ENCODE data around the gene KRTAP10-2. TPM values are rescaled to one million over a fixed set of nuclear protein-coding genes. Genes with fewer than 3 reads are reported as not detected.
"Not testable (repeated sequence)": the region's sequence is repeated elsewhere in the genome, so short reads cannot be mapped to it uniquely, and the experiment has no call there.

KRTAP10-2 gene
- total and polyA plus RNA-seq, 5 donors = 0.11 TPM; not detected in 4

DNA sequence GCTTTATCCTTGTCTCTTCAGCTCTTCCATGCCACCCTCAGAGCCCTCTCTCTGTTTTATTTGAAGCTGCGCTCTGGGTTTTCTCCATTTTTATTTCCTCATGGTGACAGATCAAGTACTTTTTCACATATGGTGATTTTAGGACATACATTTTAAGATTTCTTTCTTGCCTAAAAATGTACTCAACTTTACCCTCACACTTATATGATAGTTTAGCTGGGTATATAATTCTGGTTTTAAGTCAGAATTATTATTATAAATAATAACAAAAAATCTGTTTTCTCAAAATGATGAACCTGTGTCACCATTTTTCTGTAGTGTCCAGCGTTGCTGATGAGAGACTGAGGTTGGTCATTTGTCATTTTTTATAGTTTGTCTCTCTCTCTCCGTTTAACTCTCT is 29.9 kb upstream of the KRTAP10-2 start:
- no peak for DNase-seq
- H3K9me3 ChIP-seq (ENCODE audit: control insufficient read depth, low read length) = no peaks in the 10 kb centered on the region
- intact Hi-C loops (cut with DNase I) = no loop called here
- no peaks in the 10 kb centered on the region for H3K4me1 ChIP-seq (ENCODE audit: control insufficient read depth, insufficient read depth, low read length)
- H3K4me3 ChIP-seq (ENCODE audit: low read length) = no peak overlapping the region
- no peak overlapping the region for H3K27ac ChIP-seq (ENCODE audit: low read length)
- 85% methylated on average over 3 of the region's 3 CpGs for WGBS
- no peak for ATAC-seq
- no peaks in the 10 kb centered on the region for H3K27me3 ChIP-seq (ENCODE audit: control insufficient read depth, insufficient read depth)

DNA sequence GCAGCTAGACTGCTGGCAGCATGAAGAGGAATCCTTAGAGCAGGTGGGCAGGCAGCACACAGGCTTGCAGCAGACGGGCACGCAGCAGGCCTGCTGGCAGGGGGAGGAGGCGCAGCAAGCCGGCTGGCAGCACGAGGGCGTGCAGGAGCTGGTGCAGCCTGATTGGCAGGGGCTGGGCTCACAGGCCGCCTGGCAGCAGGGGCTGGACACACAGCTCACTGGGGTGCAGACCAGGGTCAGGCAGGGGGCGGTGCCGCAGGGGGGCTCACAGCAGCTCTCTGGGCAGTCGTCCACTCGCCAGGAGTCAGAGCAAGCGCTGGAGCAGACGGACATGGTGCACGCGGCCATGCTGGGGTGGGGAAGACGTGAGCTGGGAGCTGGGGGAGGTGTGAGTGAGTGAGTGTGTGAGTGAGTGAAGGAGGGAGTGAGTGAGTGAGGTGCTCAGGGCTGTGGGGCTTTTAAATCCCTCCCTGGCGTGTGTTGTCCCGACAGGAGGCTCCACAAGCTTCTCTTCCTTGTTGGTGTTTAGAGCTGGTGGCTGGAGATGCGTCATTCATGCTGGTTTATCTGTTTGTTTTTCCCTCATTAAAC is 29.0 kb upstream of the KRTAP10-2 start, which contains the start of gene KRTAP10-5:
KRTAP10-5 (minus strand) TSS at position 374 of the 591 bp plus-strand sequence; CDS start at position 348, 26 bp downstream.
- H3K27ac ChIP-seq (ENCODE audit: low read length); ATAC-seq; H3K27me3 ChIP-seq (ENCODE audit: control insufficient read depth, insufficient read depth); H3K4me1 ChIP-seq (ENCODE audit: control insufficient read depth, insufficient read depth, low read length); H3K9me3 ChIP-seq (ENCODE audit: control insufficient read depth, low read length); H3K4me3 ChIP-seq (ENCODE audit: low read length); intact Hi-C loops (cut with DNase I): not testable (repeated sequence)
- WGBS = 39% methylated on average over 19 of the region's 19 CpGs
- peak in 1 of 3 donors; percentile 46 for DNase-seq

DNA sequence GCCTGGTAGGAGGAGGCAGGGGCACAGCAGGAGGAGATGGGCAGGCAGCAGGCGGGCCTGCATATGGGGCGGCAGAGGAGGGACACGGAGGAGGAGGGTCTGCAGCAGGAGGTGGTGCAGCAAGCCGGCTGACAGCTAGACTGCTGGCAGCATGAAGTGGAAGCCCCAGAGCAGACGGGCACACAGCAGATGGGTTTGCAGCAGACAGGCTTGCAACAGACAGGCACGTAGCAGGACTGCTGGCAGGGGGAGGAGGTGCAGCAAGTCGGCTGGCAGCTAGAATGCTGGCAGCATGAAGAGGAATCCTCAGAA is 28.5 kb upstream of the KRTAP10-2 start:
- Histone ChIP-seq H3K27me3 (ENCODE audit: control insufficient read depth, insufficient read depth) (no peaks in the 10 kb centered on the region), H3K4me1 (ENCODE audit: control insufficient read depth, insufficient read depth, low read length) (no peaks in the 10 kb centered on the region), H3K27ac (ENCODE audit: low read length) (no peak overlapping the region), H3K4me3 (ENCODE audit: low read length) (no peak overlapping the region), H3K9me3 (ENCODE audit: control insufficient read depth, low read length) (no peaks in the 10 kb centered on the region)
- WGBS = 66% methylated on average over 7 of the region's 7 CpGs
- intact Hi-C loops (cut with DNase I) = no loop called here
- ATAC-seq = no peak
- DNase-seq = peak in 1 of 3 donors; percentile 30

DNA sequence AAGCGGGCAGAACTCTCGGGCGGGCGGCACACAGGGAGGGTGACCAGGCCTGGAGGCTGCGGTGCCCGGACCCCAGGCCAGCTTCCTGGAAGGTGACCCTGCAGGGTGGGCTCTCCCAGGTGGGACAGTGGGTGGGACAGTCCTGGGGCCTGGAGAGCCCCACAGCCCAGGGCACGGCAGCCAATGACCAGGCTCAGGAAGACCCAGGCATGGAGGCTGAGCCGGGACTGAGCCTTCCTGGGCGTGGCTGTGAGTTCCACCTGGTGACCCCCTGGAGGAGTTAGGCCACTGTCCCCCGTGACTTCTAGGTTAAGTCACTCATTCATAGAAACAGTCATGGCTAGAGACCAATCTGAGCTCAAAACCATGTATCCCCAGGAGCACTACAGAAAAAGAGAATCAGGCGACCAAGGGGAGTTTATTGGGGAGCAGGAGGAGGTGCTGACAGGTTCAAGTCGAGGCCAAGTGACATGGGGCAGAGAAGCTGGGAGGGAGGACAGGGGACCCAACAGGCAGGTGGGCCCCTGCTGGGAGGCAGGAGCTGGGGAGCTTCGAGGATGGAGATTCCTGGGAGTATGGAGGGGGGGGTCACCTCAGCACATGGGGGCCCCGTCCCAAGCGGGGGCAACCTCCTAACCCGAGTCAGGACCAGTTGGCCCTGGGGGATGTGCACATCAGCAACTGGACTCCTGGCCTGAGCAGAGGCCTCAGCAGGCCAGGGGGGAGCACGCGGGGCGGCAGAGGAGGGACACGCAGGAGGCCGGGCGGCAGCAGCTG is 27.9 kb upstream of the KRTAP10-2 start:
- Histone ChIP-seq H3K27me3 (ENCODE audit: control insufficient read depth, insufficient read depth) (no peaks in the 10 kb centered on the region), H3K9me3 (ENCODE audit: control insufficient read depth, low read length) (no peaks in the 10 kb centered on the region)

DNA sequence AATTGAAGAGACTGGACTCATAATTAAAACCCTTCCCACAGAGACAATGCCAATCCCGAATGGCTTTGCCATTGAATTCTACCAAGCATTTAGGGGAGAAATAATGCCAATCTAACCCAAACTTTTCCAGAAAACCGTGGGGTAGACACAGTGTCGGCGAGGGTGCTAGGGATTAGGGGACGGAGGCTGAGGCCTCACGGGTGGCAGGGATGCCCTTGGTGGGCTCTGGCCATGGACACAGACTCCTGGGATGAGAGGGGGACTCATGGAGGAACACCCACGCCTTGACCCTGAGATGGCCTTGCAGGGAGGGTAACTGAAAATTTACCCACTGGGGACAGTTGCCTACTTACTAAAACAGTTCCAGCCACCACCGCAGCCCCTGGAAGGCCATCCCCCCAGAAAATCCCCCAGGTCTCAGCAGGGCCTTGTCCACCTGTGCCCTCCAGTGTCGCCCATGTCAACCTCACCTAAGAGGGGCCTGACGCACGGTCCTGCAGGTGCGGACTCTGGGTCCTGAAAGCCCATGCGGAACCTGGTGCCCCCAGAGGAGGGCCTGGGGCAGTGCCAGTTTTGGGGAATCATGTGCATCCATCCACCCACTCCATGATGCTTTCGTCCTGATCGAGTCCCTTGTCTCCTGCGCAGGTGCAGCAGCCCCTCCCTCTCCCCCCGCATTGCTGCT is 27.2 kb upstream of the KRTAP10-2 start:
- H3K4me1 ChIP-seq (ENCODE audit: control insufficient read depth, insufficient read depth, low read length) = no peaks in the 10 kb centered on the region
- no peaks in the 10 kb centered on the region for H3K9me3 ChIP-seq (ENCODE audit: control insufficient read depth, low read length)
- H3K27ac ChIP-seq (ENCODE audit: low read length) = no peak overlapping the region
- H3K27me3 ChIP-seq (ENCODE audit: control insufficient read depth, insufficient read depth) = no peaks in the 10 kb centered on the region
- no peak overlapping the region for H3K4me3 ChIP-seq (ENCODE audit: low read length)
- intact Hi-C loops (cut with DNase I) = no loop called here
- ATAC-seq = no peak
- 91% methylated on average over 17 of the region's 17 CpGs for WGBS
- DNase-seq = peak in 1 of 3 donors; percentile 23

More for the DNA sequence above, 27.9 kb upstream of the KRTAP10-2 start:
- Histone ChIP-seq H3K27ac (ENCODE audit: low read length) (no peak overlapping the region), H3K4me3 (ENCODE audit: low read length) (no peak overlapping the region), H3K4me1 (ENCODE audit: control insufficient read depth, insufficient read depth, low read length) (no peaks in the 10 kb centered on the region)
- DNase-seq (no peak), ATAC-seq (no peak)
- 75% methylated on average over 22 of the region's 22 CpGs for WGBS
- intact Hi-C loops (cut with DNase I) = no loop called here

DNA sequence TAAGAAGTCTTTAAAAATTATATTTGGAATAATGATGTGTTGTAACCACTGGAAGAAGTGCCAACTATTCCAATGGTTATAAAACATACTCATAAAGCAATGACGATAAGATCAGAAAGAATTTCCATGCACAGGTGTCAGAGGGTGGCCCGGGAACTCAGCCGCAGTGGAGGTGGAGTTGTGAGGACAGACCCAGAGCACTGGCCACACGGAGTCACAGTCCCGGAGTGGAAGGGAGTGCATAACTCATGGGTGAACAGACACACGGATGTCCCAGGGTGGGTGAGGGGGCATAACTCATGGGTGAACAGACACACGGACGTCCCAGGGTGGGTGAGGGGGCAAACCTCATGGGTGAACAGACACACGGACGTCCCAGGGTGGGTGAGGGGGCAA is 24.7 kb upstream of the KRTAP10-2 start:
- Histone ChIP-seq H3K4me3 (ENCODE audit: low read length) (no peak overlapping the region), H3K4me1 (ENCODE audit: control insufficient read depth, insufficient read depth, low read length) (no peaks in the 10 kb centered on the region), H3K9me3 (ENCODE audit: control insufficient read depth, low read length) (no peaks in the 10 kb centered on the region), H3K27ac (ENCODE audit: low read length) (no peak overlapping the region), H3K27me3 (ENCODE audit: control insufficient read depth, insufficient read depth) (no peaks in the 10 kb centered on the region)
- ATAC-seq (no peak), DNase-seq (peak in 1 of 3 donors; percentile 33)
- intact Hi-C loops (cut with DNase I) = no loop called here
- WGBS = 88% methylated on average over 10 of the region's 10 CpGs

DNA sequence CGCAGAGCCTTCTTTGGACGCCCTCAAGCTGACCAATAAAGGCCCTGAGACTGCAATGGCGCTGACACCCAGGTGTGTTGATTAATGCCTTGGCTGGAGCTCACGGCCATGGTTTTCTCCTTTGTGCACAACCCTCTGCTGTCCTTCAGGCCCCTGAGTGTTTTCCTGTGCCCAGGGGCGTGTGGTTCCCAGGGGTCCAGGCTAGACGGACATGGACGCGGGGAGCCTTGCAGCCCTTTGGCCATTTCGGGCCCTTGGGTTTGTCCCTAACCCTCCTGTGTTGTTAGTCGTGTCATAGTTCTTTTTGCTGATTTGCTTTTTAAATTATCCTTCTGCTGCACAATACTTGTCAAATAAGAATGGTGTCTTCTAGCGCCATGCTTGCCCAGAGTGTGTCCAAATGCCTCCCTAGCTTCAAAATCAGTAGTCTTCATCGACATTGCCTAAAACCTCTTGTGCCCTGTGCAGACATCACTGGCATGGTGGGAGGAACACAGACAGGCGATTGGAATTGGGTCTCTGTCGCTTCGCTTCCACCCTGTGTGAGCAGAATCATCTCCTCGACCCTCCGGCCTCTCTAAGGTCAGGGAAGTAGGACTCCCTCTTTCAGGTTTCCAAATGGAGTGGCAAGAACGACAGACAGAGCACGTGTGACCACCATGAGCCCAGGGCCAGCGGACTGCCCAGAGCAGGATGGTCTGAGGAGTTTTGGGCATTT is 24.2 kb upstream of the KRTAP10-2 start:
- H3K27me3 ChIP-seq (ENCODE audit: control insufficient read depth, insufficient read depth) = no peaks in the 10 kb centered on the region
- DNase-seq (peak in 1 of 3 donors; percentile 25), ATAC-seq (no peak)
- no peak overlapping the region for H3K27ac ChIP-seq (ENCODE audit: low read length)
- intact Hi-C loops (cut with DNase I) = no loop called here
- 85% methylated on average over 20 of the region's 20 CpGs for WGBS
- no peaks in the 10 kb centered on the region for H3K4me1 ChIP-seq (ENCODE audit: control insufficient read depth, insufficient read depth, low read length)
- no peak overlapping the region for H3K4me3 ChIP-seq (ENCODE audit: low read length)
- no peaks in the 10 kb centered on the region for H3K9me3 ChIP-seq (ENCODE audit: control insufficient read depth, low read length)

DNA sequence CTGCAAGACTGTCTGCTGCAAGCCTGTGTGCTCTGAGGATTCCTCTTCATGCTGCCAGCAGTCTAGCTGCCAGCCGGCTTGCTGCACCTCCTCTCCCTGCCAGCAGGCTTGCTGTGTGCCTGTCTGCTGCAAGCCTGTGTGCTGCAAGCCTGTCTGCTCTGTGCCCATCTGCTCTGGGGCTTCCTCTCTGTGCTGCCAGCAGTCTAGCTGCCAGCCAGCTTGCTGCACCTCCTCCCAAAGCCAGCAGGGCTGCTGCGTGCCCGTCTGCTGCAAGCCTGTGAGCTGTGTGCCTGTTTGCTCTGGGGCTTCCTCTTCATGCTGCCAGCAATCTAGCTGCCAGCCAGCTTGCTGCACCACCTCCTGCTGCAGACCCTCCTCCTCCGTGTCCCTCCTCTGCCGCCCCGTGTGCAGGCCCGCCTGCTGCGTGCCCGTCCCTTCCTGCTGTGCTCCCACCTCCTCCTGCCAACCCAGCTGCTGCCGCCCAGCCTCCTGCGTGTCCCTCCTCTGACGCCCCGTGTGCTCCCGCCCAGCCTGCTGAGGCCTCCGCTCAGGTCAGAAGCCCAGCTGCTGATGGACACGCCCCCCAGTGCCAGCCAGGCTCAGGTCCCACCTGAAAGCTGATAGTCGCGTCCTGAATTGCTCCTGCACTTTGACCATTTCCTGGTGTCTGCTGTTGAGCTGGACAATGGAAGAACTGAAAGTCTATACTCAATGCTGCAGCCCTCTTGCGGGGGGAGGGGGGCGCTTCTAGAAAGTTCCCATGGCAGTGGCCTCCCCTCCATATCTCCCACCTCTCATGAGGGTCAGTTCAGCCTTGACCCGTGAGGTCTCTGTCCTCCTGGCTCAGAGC is 23.4 kb upstream of the KRTAP10-2 start:
- H3K27me3 ChIP-seq (ENCODE audit: control insufficient read depth, insufficient read depth) = no peaks in the 10 kb centered on the region
- no peak overlapping the region for H3K27ac ChIP-seq (ENCODE audit: low read length)
- 38% methylated on average over 21 of the region's 21 CpGs for WGBS
- H3K4me1 ChIP-seq (ENCODE audit: control insufficient read depth, insufficient read depth, low read length) = no peaks in the 10 kb centered on the region
- ATAC-seq (peak in 1 of 2 donors; percentile 36), DNase-seq (peak in 1 of 3 donors; percentile 31)
- intact Hi-C loops (cut with DNase I) = no loop called here
- H3K4me3 ChIP-seq (ENCODE audit: low read length) = no peak overlapping the region
- no peaks in the 10 kb centered on the region for H3K9me3 ChIP-seq (ENCODE audit: control insufficient read depth, low read length)

DNA sequence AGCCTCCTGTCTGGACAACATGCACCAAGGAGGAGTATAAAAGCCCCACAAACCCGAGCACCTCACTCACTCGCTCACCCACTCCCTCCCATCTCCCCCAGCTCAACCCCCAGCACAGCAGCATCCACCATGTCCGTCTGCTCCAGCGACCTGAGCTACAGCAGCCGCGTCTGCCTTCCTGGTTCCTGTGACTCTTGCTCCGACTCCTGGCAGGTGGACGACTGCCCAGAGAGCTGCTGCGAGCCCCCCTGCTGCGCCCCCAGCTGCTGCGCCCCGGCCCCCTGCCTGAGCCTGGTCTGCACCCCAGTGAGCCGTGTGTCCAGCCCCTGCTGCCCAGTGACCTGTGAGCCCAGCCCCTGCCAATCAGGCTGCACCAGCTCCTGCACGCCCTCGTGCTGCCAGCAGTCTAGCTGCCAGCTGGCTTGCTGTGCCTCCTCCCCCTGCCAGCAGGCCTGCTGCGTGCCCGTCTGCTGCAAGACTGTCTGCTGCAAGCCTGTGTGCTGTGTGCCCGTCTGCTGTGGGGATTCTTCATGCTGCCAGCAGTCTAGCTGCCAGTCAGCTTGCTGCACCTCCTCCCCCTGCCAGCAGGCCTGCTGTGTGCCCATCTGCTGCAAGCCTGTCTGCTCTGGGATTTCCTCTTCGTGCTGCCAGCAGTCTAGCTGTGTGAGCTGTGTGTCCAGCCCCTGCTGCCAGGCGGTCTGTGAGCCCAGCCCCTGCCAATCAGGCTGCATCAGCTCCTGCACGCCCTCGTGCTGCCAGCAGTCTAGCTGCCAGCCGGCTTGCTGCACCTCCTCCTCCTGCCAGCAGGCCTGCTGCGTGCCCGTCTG is 22.5 kb upstream of the KRTAP10-2 start, which contains the start of gene KRTAP10-4:
KRTAP10-4 (plus strand) TSS at position 100 of the 827 bp plus-strand sequence; CDS start at position 130, 30 bp downstream.
- ATAC-seq; intact Hi-C loops (cut with DNase I); H3K27me3 ChIP-seq (ENCODE audit: control insufficient read depth, insufficient read depth); H3K27ac ChIP-seq (ENCODE audit: low read length); H3K4me1 ChIP-seq (ENCODE audit: control insufficient read depth, insufficient read depth, low read length); H3K9me3 ChIP-seq (ENCODE audit: control insufficient read depth, low read length); H3K4me3 ChIP-seq (ENCODE audit: low read length): not testable (repeated sequence)
- DNase-seq = peak in 1 of 3 donors; percentile 50
- 65% methylated on average over 22 of the region's 25 CpGs for WGBS

Measured in right cardiac atrium (tissue), 5 donors.